SJCRH30 (cell line): ENCODE measurements around the gene SIGMAR1. TPM values are rescaled to one million over a fixed set of nuclear protein-coding genes. Genes with fewer than 3 reads are reported as not detected.
A peak's percentile ranks its signal among the peaks of the same experiment; 100 is the strongest.

ENCODE experiments used
- DNase-seq, 2 experiments: peaks; one replicate each; pipeline ENCODE4 v3.0.0-alpha.2; 2015 to 2020
- H3K27ac ChIP-seq: fragments of 250-450 bp; sonication (Bioruptor Pico); 2 replicates; pipeline ENCODE4 v1.5.1; 2020; ENCODE audit warnings: mild to moderate bottlenecking, moderate library complexity
- H3K27me3 ChIP-seq: fragments of 250-450 bp; sonication (Bioruptor Pico); 2 replicates; pipeline ENCODE4 v1.5.1; 2020; ENCODE audit warnings: mild to moderate bottlenecking, moderate library complexity
- H3K36me3 ChIP-seq: fragments of 250-450 bp; sonication (Bioruptor Pico); 2 replicates; pipeline ENCODE4 v1.5.1; 2020; ENCODE audit warnings: mild to moderate bottlenecking, moderate library complexity
- H3K4me1 ChIP-seq: fragments of 250-450 bp; sonication (Bioruptor Pico); 2 replicates; pipeline ENCODE4 v1.5.1; 2020; ENCODE audit warnings: mild to moderate bottlenecking, moderate library complexity
- H3K4me3 ChIP-seq: fragments of 250-450 bp; sonication (Bioruptor Pico); 2 replicates; pipeline ENCODE4 v1.5.1; 2020; ENCODE audit warnings: mild to moderate bottlenecking, moderate library complexity
- H3K9me3 ChIP-seq: fragments of 250-450 bp; sonication (Bioruptor Pico); replicated peaks from 2 replicates; pipeline ENCODE4 v1.5.1; 2020; ENCODE audit warnings: mild to moderate bottlenecking, moderate library complexity
- total RNA-seq: library from RNA; depleted of rRNA; stranded (reverse); fragments of >200 nt; shearing (Covaris generic); gene quantifications from 2 replicates; pipeline ENCODE4 v1.2.3, GENCODE V29; 2014

Gene SIGMAR1
- total RNA-seq, 1 experiment from 2014 or later: 85.3 TPM

DNA sequence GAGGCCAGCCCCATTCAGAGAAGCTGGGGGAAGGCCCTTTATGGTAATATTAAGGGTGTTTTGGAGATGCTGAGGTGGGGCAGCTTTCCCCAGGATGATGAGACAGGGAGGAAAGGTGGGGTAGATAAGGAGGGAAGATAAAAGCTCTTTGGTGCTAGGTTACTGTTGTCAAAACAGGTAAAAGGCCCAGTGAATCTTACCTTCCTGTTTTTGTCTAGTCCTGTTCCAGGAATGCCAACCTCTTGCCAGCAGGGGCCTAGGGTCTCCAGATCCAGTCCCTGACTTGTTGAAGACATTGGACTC lies 25.7 kb upstream of the SIGMAR1 start:
- H3K4me1 ChIP-seq: no peaks in the 10 kb centered on the region
- no peaks in the 10 kb centered on the region for H3K27me3 ChIP-seq
- no peak overlapping the region for H3K27ac ChIP-seq
- no peak overlapping the region for H3K4me3 ChIP-seq
- H3K9me3 ChIP-seq: no peaks in the 10 kb centered on the region
- no peaks in the 10 kb centered on the region for H3K36me3 ChIP-seq
- DNase-seq: no peak

DNA sequence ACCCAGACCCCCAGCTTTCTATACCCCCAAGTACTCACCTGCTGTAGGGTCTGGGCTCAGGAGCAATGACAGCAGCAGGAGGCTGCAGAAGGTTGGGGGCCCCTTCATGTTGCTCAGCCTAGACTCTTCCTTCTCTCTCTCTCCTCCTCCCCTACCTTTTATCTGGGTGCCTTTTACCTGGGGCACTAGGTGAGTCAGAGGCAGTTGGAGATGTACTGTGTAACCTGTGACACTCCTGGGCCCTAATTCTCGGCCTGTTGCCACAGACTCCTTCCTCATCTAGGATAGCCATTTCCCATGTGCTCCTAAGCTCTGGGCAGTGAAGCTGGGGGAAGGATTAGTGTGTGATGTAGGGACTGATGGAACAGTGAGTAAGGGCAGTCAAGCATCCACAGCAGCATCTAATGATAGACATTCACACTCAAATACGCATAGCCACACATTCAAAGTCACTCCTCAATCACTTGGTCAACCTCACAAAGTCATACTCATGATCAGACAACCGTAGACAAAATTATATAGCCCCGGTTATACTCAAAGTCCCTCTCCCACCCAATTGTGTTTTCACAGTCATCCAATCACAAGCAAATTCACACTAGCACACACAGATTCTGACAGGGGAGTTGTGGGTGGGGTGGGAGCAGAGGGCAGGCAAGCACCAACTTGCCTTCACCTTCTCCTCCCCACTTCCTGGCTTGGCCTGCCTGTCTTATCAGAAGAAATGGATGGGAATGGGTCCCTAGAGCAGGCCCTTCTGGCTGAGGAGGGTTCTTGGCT lies 25.1 kb upstream of the SIGMAR1 start, which contains the start of gene CCL27:
Gene CCL27, minus strand, starts transcription at position 132 of the 777 bp plus-strand sequence. Its CDS starts 24 bp downstream, at position 108.
- Histone ChIP-seq H3K36me3 (no peaks in the 10 kb centered on the region), H3K4me3 (no peak within 1 kb of the TSS), H3K27ac (no peak within 1 kb of the TSS), H3K27me3 (no peaks in the 10 kb centered on the region), H3K4me1 (no peaks in the 10 kb centered on the region), H3K9me3 (no peaks in the 10 kb centered on the region)
- no peak for DNase-seq

DNA sequence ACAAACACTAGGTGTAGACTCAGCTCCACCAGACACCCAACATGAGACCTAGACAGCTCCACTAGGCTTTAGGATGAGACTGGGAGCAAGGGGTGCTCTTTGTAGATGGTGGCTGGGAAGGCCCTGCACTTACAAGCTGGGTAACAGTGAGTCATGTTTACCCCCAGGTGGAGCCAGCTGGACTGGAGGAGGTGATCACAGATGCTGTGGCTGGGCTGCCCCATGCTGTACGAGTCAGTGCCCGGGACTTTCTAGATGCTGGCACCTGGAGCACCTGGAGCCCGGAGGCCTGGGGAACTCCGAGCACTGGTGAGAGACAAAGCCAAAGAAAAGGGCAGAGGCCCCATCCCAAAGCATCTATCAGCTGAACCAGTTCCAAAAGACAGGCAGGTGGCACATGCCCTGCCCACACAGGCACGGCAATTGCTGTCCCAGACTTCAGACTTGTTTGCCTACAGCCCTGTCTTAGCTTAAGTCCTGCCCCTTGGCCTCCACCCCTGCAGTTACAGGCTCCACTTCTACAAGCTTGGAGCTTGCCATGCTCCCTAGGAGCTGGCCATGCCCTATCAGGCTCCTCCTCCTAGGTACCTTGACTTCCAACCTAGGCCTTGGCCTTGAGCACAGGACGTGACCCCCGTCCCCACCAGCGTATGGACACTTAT lies 22.1 kb upstream of the SIGMAR1 start:
- DNase-seq: no peak
- Histone ChIP-seq H3K4me3 (no peak overlapping the region), H3K27ac (no peak overlapping the region), H3K27me3 (no peaks in the 10 kb centered on the region), H3K36me3 (no peaks in the 10 kb centered on the region), H3K9me3 (no peaks in the 10 kb centered on the region), H3K4me1 (no peaks in the 10 kb centered on the region)

DNA sequence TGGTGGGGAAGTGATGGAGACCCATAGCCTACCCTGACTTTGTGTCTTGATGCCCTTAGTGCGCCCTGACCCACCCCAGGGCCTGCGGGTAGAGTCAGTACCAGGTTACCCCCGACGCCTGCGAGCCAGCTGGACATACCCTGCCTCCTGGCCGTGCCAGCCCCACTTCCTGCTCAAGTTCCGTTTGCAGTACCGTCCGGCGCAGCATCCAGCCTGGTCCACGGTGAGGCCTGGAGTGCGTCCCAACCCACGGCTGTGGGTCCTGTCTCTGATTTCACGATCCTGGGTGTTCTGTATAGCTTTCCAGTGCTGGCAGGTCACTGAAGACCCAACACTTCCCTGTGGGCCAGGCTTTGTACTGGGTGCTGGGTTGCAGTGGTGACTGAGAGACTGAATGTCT lies 20.9 kb upstream of the SIGMAR1 start:
- H3K9me3 ChIP-seq: no peaks in the 10 kb centered on the region
- no peak overlapping the region for H3K4me3 ChIP-seq
- DNase-seq: no peak
- no peaks in the 10 kb centered on the region for H3K27me3 ChIP-seq
- no peak overlapping the region for H3K27ac ChIP-seq
- no peaks in the 10 kb centered on the region for H3K36me3 ChIP-seq
- peaks cover under 1% of the 10 kb centered on the region; the same call in 1 of the 2 replicates for H3K4me1 ChIP-seq

DNA sequence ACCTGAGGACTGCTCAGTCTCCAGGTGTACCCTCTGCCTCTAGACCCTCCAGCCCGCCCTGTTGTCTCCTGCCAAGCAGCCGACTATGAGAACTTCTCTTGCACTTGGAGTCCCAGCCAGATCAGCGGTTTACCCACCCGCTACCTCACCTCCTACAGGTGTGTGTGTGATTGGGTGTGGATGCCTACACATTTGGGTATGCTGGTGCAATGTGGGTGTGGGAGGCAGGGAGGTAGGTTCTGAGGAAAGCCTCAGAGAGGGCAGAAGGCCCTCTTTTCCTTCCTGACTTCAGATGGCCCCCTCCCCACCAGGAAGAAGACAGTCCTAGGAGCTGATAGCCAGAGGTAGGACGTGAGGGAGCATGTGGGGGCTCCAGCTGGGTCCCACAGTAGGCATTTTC lies 19.4 kb upstream of the SIGMAR1 start:
- no peak for DNase-seq
- Histone ChIP-seq H3K27me3 (no peaks in the 10 kb centered on the region), H3K9me3 (no peaks in the 10 kb centered on the region), H3K4me1 (peaks cover 3% of the 10 kb centered on the region; the same call in 1 of the 2 replicates), H3K4me3 (no peak overlapping the region), H3K27ac (no peak overlapping the region), H3K36me3 (no peaks in the 10 kb centered on the region)

DNA sequence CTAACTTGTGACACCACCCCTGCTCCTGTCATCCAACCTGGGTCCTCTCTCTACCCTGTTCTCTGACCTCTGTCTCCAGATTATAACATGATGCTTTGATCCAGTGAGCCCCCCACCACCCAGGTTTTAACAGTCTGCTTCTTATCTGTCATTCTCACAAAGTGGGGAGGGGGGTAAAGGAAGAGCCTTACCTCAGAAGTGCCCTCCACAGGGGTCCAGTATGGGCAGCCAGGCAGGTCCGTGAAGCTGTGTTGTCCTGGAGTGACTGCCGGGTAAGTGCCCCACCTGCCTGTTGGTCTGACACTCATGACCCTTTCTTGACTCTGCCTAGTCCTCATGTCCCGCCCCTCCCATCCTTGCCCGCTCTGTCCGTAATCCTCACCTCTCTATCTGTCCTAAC lies 17.8 kb upstream of the SIGMAR1 start:
- no peak for DNase-seq
- Histone ChIP-seq H3K27me3 (no peaks in the 10 kb centered on the region), H3K4me3 (no peak overlapping the region), H3K36me3 (no peaks in the 10 kb centered on the region), H3K4me1 (peaks cover 3% of the 10 kb centered on the region; the same call in 1 of the 2 replicates), H3K27ac (no peak overlapping the region), H3K9me3 (no peaks in the 10 kb centered on the region)

DNA sequence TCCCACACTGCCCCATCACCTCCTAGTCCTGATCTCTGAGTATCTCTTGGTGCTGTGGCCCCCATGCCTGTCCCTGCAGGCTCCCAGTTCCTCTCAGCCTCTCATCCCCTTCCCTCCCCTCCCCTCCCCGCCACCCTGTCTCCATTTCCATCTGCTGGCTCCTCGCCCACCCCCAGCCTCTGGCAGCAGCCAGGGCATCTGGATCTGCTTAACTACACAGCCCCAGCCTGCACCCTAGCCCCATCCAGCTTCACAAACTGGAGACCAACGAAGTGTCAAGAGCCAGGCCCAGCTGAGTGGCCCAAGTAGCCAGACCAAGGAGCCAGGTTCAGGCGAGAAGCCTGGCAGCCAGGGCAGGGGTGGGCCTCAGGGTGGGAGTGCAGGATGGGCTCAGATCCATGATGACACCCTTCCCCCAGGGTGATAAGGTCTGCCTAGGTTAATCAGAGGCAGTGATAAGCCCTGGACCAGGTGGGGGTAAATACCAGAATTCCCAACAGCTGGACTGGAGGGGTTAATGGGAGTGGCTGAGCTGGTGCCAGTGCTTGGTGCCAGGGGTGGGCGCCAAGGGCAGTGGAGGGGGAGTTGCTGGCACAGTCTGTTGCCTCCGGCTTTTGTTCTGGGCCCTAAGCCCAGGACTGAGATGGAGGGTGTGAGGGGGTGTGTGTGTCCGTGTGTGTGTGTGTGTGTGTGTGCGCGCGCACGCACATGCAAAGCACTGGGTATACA lies 16.9 kb upstream of the SIGMAR1 start:
- H3K9me3 ChIP-seq: no peaks in the 10 kb centered on the region
- peaks cover 3% of the 10 kb centered on the region; the same call in 1 of the 2 replicates for H3K4me1 ChIP-seq
- H3K27me3 ChIP-seq: no peaks in the 10 kb centered on the region
- no peak for DNase-seq
- H3K36me3 ChIP-seq: no peaks in the 10 kb centered on the region
- H3K4me3 ChIP-seq: no peak overlapping the region
- H3K27ac ChIP-seq: no peak overlapping the region

DNA sequence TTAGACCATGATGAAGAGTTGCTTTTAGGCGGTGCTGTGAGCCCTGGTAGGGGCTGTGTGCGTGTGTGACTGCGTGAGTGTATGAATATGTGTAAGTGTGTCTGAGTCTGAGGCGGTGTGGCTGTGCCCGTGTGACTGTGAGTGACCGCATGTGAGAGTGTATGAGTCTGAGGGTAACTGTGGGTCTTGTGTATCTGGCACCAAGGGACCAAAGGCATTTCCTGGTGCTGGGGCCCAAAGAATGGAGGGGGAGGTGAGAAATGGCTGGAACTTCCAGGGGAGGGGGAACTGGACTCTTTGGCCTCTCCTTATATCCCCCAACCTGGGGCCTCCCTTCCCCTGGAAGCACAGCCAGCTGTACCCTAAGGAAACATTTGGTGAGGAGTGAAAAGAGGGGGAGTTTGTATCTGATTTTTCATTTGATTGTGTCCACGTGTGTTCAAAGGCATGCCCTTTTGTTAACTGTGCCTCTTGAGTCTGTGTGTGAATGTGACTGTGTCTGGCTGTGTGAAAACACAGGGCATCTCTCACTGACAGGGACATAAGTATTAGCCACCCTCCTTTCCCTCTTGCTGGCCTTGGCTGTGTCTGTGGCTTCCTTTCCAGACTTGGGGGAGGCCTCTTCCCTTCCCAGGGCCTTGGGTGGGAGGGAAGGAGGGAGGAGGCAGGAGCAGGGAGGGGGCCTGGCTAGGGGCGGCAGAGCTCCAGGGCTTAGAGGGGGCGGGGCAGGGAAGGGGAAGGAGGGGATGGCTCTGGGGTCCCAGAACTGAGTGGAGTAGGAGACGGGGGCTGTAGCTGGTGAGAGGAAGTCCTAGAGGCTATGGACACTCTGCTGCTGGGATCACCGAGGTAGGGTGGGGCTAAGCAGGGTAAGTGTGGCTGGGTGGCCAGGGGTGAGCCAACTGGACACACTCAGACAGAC lies 15.8 kb upstream of the SIGMAR1 start:
- no peak for DNase-seq
- peaks cover 3% of the 10 kb centered on the region; the same call in 1 of the 2 replicates for H3K4me1 ChIP-seq
- H3K27me3 ChIP-seq: no peaks in the 10 kb centered on the region
- H3K27ac ChIP-seq: no peak overlapping the region
- no peaks in the 10 kb centered on the region for H3K9me3 ChIP-seq
- no peaks in the 10 kb centered on the region; the same call in 1 of the 2 replicates for H3K36me3 ChIP-seq
- H3K4me3 ChIP-seq: no peak overlapping the region

DNA sequence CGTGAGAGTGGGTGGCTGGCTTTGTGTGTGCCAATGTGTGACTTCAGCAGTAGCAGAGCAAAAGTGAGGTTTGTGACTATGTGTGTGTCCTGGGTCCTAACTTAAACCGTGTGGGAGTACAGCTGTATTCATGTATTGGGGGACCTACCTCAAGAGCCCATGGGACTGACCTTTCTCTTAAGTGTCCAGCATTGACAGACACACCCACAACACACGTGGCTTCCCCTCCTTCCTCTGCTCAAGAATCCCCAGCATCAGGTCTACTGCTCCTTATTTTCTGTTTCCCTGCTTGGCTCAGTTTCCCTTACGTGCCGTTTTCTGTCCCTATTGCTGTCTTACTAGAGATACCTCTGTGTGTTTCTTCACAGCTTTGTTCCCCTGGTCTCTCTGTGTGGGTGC lies 15.0 kb upstream of the SIGMAR1 start:
- no peak overlapping the region; the same call in 1 of the 2 replicates for H3K27ac ChIP-seq

DNA sequence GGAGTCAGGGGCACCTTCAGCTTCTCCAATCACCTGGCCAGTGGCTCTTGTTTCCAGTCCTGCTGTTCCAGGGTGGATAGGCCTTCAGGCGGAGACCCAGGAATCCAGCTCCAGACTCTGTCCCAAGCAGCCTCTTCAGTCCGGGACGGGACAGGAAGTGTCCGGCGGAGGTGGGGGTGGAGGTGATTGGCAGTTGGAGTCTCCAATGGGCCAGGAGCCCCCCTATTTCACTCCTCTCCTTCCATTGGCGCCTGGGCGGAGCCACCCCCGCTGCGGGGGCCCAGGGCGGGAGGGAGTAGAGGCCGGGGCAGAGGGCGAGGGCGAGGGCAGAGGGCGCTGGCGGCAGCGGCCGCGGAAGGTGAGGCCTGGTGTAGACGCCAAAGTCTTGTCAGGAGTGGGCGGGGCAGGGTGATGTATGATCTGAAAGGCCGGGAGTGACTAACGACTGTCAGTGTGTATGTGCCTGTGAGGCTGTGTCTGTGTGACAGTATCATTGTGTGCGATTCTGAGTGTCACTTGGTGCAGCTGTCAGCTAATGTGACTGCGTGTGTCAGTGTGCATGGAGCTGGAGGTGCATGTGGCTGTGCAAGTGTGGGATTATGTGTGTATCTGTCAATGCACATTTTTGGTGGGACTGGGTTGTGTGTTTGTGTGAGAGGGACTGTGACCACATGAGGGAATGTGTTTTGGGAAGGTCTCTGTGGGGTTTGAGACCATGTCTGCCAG lies 14.5 kb upstream of the SIGMAR1 start, which contains the start of gene IL11RA:
Gene IL11RA, plus strand, starts transcription at position 310 of the 726 bp plus-strand sequence. CDS start 3,033 bp downstream, outside the sequence.
- H3K27ac ChIP-seq: peak within 1 kb of the TSS; percentile 11; the same call in 1 of the 2 replicates
- peak within 1 kb of the TSS; percentile 54 for H3K4me3 ChIP-seq
- peaks cover 3% of the 10 kb centered on the region; the same call in 1 of the 2 replicates for H3K4me1 ChIP-seq
- no peaks in the 10 kb centered on the region for H3K9me3 ChIP-seq
- no peaks in the 10 kb centered on the region; the same call in 1 of the 2 replicates for H3K36me3 ChIP-seq
- H3K27me3 ChIP-seq: no peaks in the 10 kb centered on the region
- DNase-seq: peak; percentile 80 to 81

More for the DNA sequence above, 15.0 kb upstream of the SIGMAR1 start:
- H3K36me3 ChIP-seq: no peaks in the 10 kb centered on the region; the same call in 1 of the 2 replicates
- H3K4me3 ChIP-seq: peak overlapping the region; percentile 54
- H3K27me3 ChIP-seq: no peaks in the 10 kb centered on the region
- H3K9me3 ChIP-seq: no peaks in the 10 kb centered on the region
- H3K4me1 ChIP-seq: peaks cover 3% of the 10 kb centered on the region; the same call in 1 of the 2 replicates
- DNase-seq: no peak

DNA sequence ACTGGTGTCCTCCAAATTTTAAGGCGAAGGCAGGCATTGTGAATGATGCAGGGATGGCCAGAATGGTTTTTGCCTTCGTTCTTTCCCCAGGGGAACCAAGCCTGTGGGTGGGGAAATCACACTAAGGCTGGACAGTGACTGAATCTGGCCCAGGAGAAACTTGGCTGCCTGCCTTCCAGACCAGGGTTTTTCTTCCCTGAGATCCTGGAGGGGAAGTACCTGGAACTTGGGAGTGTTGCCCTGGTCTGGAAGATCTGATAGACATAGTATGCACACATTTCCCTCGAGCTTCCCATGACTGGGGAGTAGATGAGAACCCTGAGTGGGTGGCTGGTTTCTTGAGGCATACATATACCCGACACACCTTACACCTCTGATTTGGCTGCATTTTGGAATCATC lies 13.7 kb upstream of the SIGMAR1 start:
- Histone ChIP-seq H3K36me3 (no peaks in the 10 kb centered on the region; the same call in 1 of the 2 replicates), H3K4me3 (peak overlapping the region; percentile 54), H3K27me3 (no peaks in the 10 kb centered on the region), H3K27ac (no peak overlapping the region), H3K4me1 (peaks cover 3% of the 10 kb centered on the region; the same call in 1 of the 2 replicates), H3K9me3 (no peaks in the 10 kb centered on the region)
- DNase-seq: no peak

DNA sequence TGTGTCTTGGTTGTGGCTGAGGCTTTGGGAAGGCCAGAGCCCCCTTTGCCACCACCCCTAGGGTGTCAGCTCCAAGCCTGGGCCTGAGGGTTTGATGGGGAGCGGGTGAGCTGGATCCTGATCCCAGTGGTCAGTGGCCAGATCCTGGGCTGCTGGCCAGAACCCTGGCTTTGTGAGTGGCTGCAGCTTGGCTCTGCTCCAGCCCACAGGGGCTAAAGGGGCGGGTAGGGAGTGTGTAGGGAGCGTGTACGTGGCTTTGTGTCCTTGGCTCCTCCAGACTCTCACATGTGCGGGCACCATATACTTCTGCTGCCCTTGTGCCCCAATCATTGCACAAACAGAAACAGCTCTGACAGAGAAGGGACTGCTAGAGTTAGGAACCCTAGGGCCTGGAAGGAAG lies 13.2 kb upstream of the SIGMAR1 start:
- no peak for DNase-seq
- no peak overlapping the region for H3K27ac ChIP-seq
- no peak overlapping the region for H3K4me3 ChIP-seq
- no peaks in the 10 kb centered on the region for H3K9me3 ChIP-seq
- no peaks in the 10 kb centered on the region; the same call in 1 of the 2 replicates for H3K36me3 ChIP-seq
- H3K27me3 ChIP-seq: no peaks in the 10 kb centered on the region
- peaks cover 7% of the 10 kb centered on the region for H3K4me1 ChIP-seq

DNA sequence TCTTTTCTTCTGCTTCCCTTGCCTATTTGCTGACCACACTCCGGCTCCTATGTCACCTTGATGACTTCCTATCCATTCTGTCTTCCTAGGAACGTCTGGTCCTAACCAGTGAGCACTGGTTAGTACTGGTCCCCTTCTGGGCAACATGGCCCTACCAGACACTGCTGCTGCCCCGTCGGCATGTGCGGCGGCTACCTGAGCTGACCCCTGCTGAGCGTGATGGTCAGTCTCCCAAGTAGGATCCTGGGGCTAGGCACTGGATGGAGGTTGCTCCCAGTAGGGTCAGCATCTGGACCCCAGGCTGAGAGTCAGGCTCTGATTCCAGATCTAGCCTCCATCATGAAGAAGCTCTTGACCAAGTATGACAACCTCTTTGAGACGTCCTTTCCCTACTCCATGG lies 11.1 kb upstream of the SIGMAR1 start:
- DNase-seq: no peak
- Histone ChIP-seq H3K27me3 (no peaks in the 10 kb centered on the region), H3K4me1 (peaks cover 7% of the 10 kb centered on the region), H3K27ac (no peak overlapping the region), H3K36me3 (no peaks in the 10 kb centered on the region; the same call in 1 of the 2 replicates), H3K9me3 (no peaks in the 10 kb centered on the region), H3K4me3 (no peak overlapping the region)
